ENCODE measurements around the gene MAP2K5.

Gene MAP2K5

GRCh38 chr15:67587331-67587730 lies 44.8 kb downstream of the MAP2K5 start:
- H3K9ac ChIP-seq (ENCODE audit: low read length), result no peak overlapping the region
- H3F3A ChIP-seq (ENCODE audit: insufficient read depth, low read length), result no peaks in the 10 kb centered on the region
- H3K4me3 ChIP-seq (ENCODE audit: low read depth, low read length, poor library complexity, severe bottlenecking), result no peak overlapping the region
- H3K4me1 ChIP-seq (ENCODE audit: insufficient read depth, low read length, severe bottlenecking), result no peaks in the 10 kb centered on the region
- H3K27ac ChIP-seq (ENCODE audit: low read depth, low read length, poor library complexity, severe bottlenecking), result no peak overlapping the region
- H3K27me3 ChIP-seq (ENCODE audit: insufficient read depth, low read length), result no peaks in the 10 kb centered on the region
- TF ChIP-seq EZH2 (IDR thresholded peaks at IDR 0.05; ENCODE audit: borderline replicate concordance, low read length) (no peak), CTCF (IDR thresholded peaks at IDR 0.05; ENCODE audit: low read length) (no peak)
- no peaks in the 10 kb centered on the region for H3K9me2 ChIP-seq (ENCODE audit: low read depth, low read length)
- no peaks in the 10 kb centered on the region for H3K79me2 ChIP-seq (ENCODE audit: insufficient read depth, low read length)
- peaks cover 45% of the 10 kb centered on the region for H3K36me3 ChIP-seq (ENCODE audit: insufficient read depth, low read length)
- H4K20me1 ChIP-seq (ENCODE audit: insufficient read depth, low read length), result no peaks in the 10 kb centered on the region
- H3K9me3 ChIP-seq (ENCODE audit: low read length), result no peaks in the 10 kb centered on the region
- no peak overlapping the region for H2AFZ ChIP-seq (ENCODE audit: low read length)
- H3K4me2 ChIP-seq (ENCODE audit: low read length), result no peak overlapping the region

- no peaks in the 10 kb centered on the region for H3F3A ChIP-seq (ENCODE audit: insufficient read depth, low read length)
- H3K4me1 ChIP-seq (ENCODE audit: insufficient read depth, low read length, severe bottlenecking), result no peaks in the 10 kb centered on the region
- no peaks in the 10 kb centered on the region for H3K79me2 ChIP-seq (ENCODE audit: insufficient read depth, low read length)
- TF ChIP-seq CTCF (IDR thresholded peaks at IDR 0.05; ENCODE audit: low read length) (no peak), EZH2 (IDR thresholded peaks at IDR 0.05; ENCODE audit: borderline replicate concordance, low read length) (no peak)
- no peaks in the 10 kb centered on the region for H3K27me3 ChIP-seq (ENCODE audit: insufficient read depth, low read length)
- H3K9ac ChIP-seq (ENCODE audit: low read length), result no peak overlapping the region
- no peak overlapping the region for H3K4me3 ChIP-seq (ENCODE audit: low read depth, low read length, poor library complexity, severe bottlenecking)
- H3K9me3 ChIP-seq (ENCODE audit: low read length), result no peaks in the 10 kb centered on the region
- H3K27ac ChIP-seq (ENCODE audit: low read depth, low read length, poor library complexity, severe bottlenecking), result no peak overlapping the region
- no peak overlapping the region for H3K4me2 ChIP-seq (ENCODE audit: low read length)
- no peaks in the 10 kb centered on the region for H3K9me2 ChIP-seq (ENCODE audit: low read depth, low read length)
- no peak overlapping the region for H2AFZ ChIP-seq (ENCODE audit: low read length)
- no peaks in the 10 kb centered on the region for H4K20me1 ChIP-seq (ENCODE audit: insufficient read depth, low read length)
- peaks cover 45% of the 10 kb centered on the region for H3K36me3 ChIP-seq (ENCODE audit: insufficient read depth, low read length)
Observed at GRCh38 chr15:67587754-67588153, 45.3 kb downstream of the MAP2K5 start.

- Histone ChIP-seq H2AFZ (ENCODE audit: low read length) (no peak overlapping the region), H3K9me3 (ENCODE audit: low read length) (no peaks in the 10 kb centered on the region)
Observed at GRCh38 chr15:67590191-67590590, 47.7 kb downstream of the MAP2K5 start.

More at GRCh38 chr15:67590191-67590590, 47.7 kb downstream of the MAP2K5 start:
- Histone ChIP-seq H3K36me3 (ENCODE audit: insufficient read depth, low read length) (peaks cover 67% of the 10 kb centered on the region), H3K27me3 (ENCODE audit: insufficient read depth, low read length) (no peaks in the 10 kb centered on the region), H3K9ac (ENCODE audit: low read length) (no peak overlapping the region), H3K79me2 (ENCODE audit: insufficient read depth, low read length) (no peaks in the 10 kb centered on the region), H3K4me2 (ENCODE audit: low read length) (no peak overlapping the region), H3K4me1 (ENCODE audit: insufficient read depth, low read length, severe bottlenecking) (peaks cover 9% of the 10 kb centered on the region), H4K20me1 (ENCODE audit: insufficient read depth, low read length) (no peaks in the 10 kb centered on the region), H3K9me2 (ENCODE audit: low read depth, low read length) (no peaks in the 10 kb centered on the region), H3F3A (ENCODE audit: insufficient read depth, low read length) (no peaks in the 10 kb centered on the region), H3K4me3 (ENCODE audit: low read depth, low read length, poor library complexity, severe bottlenecking) (no peak overlapping the region), H3K27ac (ENCODE audit: low read depth, low read length, poor library complexity, severe bottlenecking) (no peak overlapping the region)
- TF ChIP-seq EZH2 (IDR thresholded peaks at IDR 0.05; ENCODE audit: borderline replicate concordance, low read length), result no peak
- no peak for TF ChIP-seq CTCF (IDR thresholded peaks at IDR 0.05; ENCODE audit: low read length)

All from OCI-LY1 (cell line).